AG08396 (cell line): ENCODE results near the gene PLPPR5.

Experiments used
- DNase-seq: peaks from one replicate; pipeline ENCODE4 v3.0.0; 2012; ENCODE audit warnings: low spot score, mixed read lengths

PLPPR5 gene

DNA sequence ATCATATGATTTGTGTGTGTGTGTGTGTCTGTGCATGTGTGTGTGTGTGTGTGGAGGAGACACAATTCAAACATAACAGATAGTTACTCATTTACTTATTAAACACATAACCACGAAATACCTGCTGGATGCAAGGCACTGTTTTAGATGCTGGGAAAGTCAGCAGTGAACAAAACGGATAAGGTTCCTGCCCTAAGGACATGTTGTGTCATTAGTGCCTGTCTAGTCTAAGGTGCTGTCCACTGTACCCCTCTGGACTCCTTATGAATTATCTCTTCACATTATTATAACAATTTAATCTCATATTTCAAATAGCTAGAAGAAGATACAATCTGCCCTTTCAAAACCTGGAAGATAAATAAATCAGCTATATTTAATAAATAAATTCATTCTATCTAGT, 162.4 kb downstream of the PLPPR5 start:
- DNase-seq, result no peak
